WTC11 (cell line): ENCODE measurements around the gene FN3K. TPM values are rescaled to one million over a fixed set of nuclear protein-coding genes. Genes with fewer than 3 reads are reported as not detected.

Experiments used
- ATAC-seq: fragments of 200-7000 bp; cut with Tn5 transposase; 2 replicates; pipeline ENCODE4 v1.10.0; 2021; ENCODE audit warnings: mild to moderate bottlenecking, moderate library complexity
- CTCF ChIA-PET: fragments of 300-600 bp; sonication (Branson Sonifier 250); formaldehyde crosslinking; loops from one replicate; lab custom pipeline; 2021; ENCODE audit warnings: antibody characterized with exemption; lab: Charles Lee
- POLR2A ChIA-PET: fragments of 350-600 bp; sonication (Branson Sonifier 250); formaldehyde crosslinking; loops from one replicate; lab custom pipeline; 2021; ENCODE audit warnings: antibody characterized with exemption; lab: Charles Lee
- DNase-seq: peaks from one replicate; pipeline ENCODE4 v3.0.0; 2021; ENCODE audit warnings: low spot score
- H3K27ac Mint-ChIP-seq: 2 replicates; pipeline ENCODE4 v1.8.0; 2021; ENCODE audit warnings: mixed read lengths
- H3K27me3 Mint-ChIP-seq: 2 replicates; pipeline ENCODE4 v1.8.0; 2021; ENCODE audit warnings: low read depth, mild to moderate bottlenecking, moderate library complexity, mixed read lengths
- H3K36me3 Mint-ChIP-seq: 2 replicates; pipeline ENCODE4 v1.8.0; 2021; ENCODE audit warnings: mixed read lengths
- H3K4me1 Mint-ChIP-seq: 2 replicates; pipeline ENCODE4 v1.8.0; 2022; ENCODE audit warnings: mixed read lengths
- H3K4me3 Mint-ChIP-seq: 2 replicates; pipeline ENCODE4 v1.8.0; 2021; ENCODE audit warnings: mild to moderate bottlenecking, moderate library complexity, mixed read lengths
- H3K9me3 Mint-ChIP-seq: 2 replicates; pipeline ENCODE4 v1.8.0; 2021; ENCODE audit warnings: mixed read lengths
- CREB1 ChIP-seq: sonication (generic); formaldehyde crosslinking; IDR thresholded peaks from 2 replicates; pipeline ENCODE4 v1.8.0; 2023; ENCODE audit warnings: mild to moderate bottlenecking, missing genetic modification reagents
- E2F5 ChIP-seq: sonication (generic); formaldehyde crosslinking; IDR thresholded peaks from 2 replicates; pipeline ENCODE4 v1.8.1; 2022; ENCODE audit warnings: mild to moderate bottlenecking, moderate library complexity, missing genetic modification reagents
- MAX ChIP-seq: sonication (generic); formaldehyde crosslinking; IDR thresholded peaks from 2 replicates; pipeline ENCODE4 v1.8.0; 2022; ENCODE audit warnings: mild to moderate bottlenecking, missing genetic modification reagents
- MLX ChIP-seq: sonication (generic); formaldehyde crosslinking; IDR thresholded peaks from 2 replicates; pipeline ENCODE4 v1.8.1; 2023; ENCODE audit warnings: mild to moderate bottlenecking, missing genetic modification reagents, moderate library complexity
- MXD4 ChIP-seq: fragments of 250-450 bp; sonication (Bioruptor Pico); IDR thresholded peaks from 2 replicates; pipeline ENCODE4 v1.8.0; 2021; ENCODE audit warnings: mild to moderate bottlenecking, moderate library complexity, borderline replicate concordance
- NFATC4 ChIP-seq: fragments of 250-450 bp; sonication (Bioruptor Pico); IDR thresholded peaks from 2 replicates; pipeline ENCODE4 v1.9.0; 2021; ENCODE audit warnings: mild to moderate bottlenecking
- NFE2L1 ChIP-seq: sonication (generic); formaldehyde crosslinking; IDR thresholded peaks from 2 replicates; pipeline ENCODE4 v1.8.1; 2023; ENCODE audit warnings: missing genetic modification reagents
- NR1H2 ChIP-seq: sonication (generic); formaldehyde crosslinking; IDR thresholded peaks from 2 replicates; pipeline ENCODE4 v1.9.0; 2021; ENCODE audit warnings: mild to moderate bottlenecking, moderate library complexity, missing genetic modification reagents
- NR3C1 ChIP-seq: sonication (generic); formaldehyde crosslinking; conservative IDR thresholded peaks from 2 replicates; pipeline ENCODE4 v1.8.1; 2023; ENCODE audit warnings: low read depth, mild to moderate bottlenecking, missing genetic modification reagents
- TCF7 ChIP-seq: sonication (generic); formaldehyde crosslinking; IDR thresholded peaks from 2 replicates; pipeline ENCODE4 v1.8.0; 2022; ENCODE audit warnings: mild to moderate bottlenecking, low read depth, missing genetic modification reagents, moderate library complexity
- TEAD1 ChIP-seq: sonication (generic); formaldehyde crosslinking; IDR thresholded peaks from 2 replicates; pipeline ENCODE4 v1.8.0; 2022; ENCODE audit warnings: mild to moderate bottlenecking, missing genetic modification reagents
- TEAD4 ChIP-seq: sonication (generic); formaldehyde crosslinking; IDR thresholded peaks from 2 replicates; pipeline ENCODE4 v1.8.0; 2022; ENCODE audit warnings: mild to moderate bottlenecking, missing genetic modification reagents
- ZBTB21 ChIP-seq: sonication (generic); formaldehyde crosslinking; IDR thresholded peaks from 2 replicates; pipeline ENCODE4 v1.8.1; 2023; ENCODE audit warnings: mild to moderate bottlenecking, missing genetic modification reagents, borderline replicate concordance
- ZNF219 ChIP-seq: sonication (generic); formaldehyde crosslinking; IDR thresholded peaks from 2 replicates; pipeline ENCODE4 v1.8.0; 2023; ENCODE audit warnings: missing genetic modification reagents, mild to moderate bottlenecking, borderline replicate concordance
- total RNA-seq: library from RNA; stranded (reverse); gene quantifications from 3 replicates; pipeline ENCODE4 v1.2.3, GENCODE V29; 2021
- TF ChIP-seq, protein P1 (sequence below): fragments of 250-450 bp; sonication (Bioruptor Pico); IDR thresholded peaks from 2 replicates; pipeline ENCODE4 v1.8.0; 2021; ENCODE audit warnings: mild to moderate bottlenecking
- TF ChIP-seq, protein P2 (sequence below): sonication (generic); formaldehyde crosslinking; IDR thresholded peaks from 2 replicates; pipeline ENCODE4 v1.8.1; 2022; ENCODE audit warnings: low read depth, mild to moderate bottlenecking, moderate library complexity, missing genetic modification reagents, borderline replicate concordance
- TF ChIP-seq, protein P3 (sequence below): fragments of 250-450 bp; sonication (Bioruptor Pico); IDR thresholded peaks from 2 replicates; pipeline ENCODE4 v1.9.0; 2021; ENCODE audit warnings: mild to moderate bottlenecking

FN3K gene
- total RNA-seq, 1 experiment from 2014 or later = 19.3 TPM

DNA sequence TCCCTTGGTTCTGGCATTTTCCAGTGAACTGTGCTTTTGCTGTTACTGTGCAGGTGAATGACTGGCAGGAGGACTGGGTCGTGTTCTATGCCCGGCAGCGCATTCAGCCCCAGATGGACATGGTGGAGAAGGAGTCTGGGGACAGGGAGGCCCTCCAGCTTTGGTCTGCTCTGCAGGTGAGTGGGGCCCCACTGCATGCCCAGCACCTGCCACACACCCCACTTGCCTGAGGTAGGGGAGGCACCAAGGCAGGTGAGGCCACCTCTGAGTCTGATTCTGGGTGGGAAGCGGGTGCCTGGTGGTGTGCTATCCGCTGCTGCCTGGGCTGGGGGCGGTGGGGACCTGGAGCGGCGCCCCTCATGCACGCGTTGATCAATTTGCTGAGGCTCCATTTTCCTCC lies 9.0 kb upstream of the FN3K start:
- no peak for ATAC-seq
- Mint-ChIP-seq H3K4me3 (no peak overlapping the region), H3K27me3 (no peaks in the 10 kb centered on the region), H3K36me3 (peaks cover 26% of the 10 kb centered on the region), H3K27ac (no peak overlapping the region), H3K4me1 (no peaks in the 10 kb centered on the region), H3K9me3 (no peaks in the 10 kb centered on the region)
- TF ChIP-seq, protein P1, sequence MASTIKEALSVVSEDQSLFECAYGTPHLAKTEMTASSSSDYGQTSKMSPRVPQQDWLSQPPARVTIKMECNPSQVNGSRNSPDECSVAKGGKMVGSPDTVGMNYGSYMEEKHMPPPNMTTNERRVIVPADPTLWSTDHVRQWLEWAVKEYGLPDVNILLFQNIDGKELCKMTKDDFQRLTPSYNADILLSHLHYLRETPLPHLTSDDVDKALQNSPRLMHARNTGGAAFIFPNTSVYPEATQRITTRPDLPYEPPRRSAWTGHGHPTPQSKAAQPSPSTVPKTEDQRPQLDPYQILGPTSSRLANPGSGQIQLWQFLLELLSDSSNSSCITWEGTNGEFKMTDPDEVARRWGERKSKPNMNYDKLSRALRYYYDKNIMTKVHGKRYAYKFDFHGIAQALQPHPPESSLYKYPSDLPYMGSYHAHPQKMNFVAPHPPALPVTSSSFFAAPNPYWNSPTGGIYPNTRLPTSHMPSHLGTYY = no peak
- TF ChIP-seq MXD4 (CRISPR knock-in tag) (no peak), NR1H2 (CRISPR knock-in tag) (no peak), MLX (no peak), NFATC4 (CRISPR knock-in tag) (no peak), TCF7 (CRISPR knock-in tag) (no peak), ZBTB21 (CRISPR knock-in tag) (no peak), NFE2L1 (CRISPR knock-in tag) (no peak), NR3C1 (CRISPR knock-in tag) (no peak)
- TF ChIP-seq, protein P2, sequence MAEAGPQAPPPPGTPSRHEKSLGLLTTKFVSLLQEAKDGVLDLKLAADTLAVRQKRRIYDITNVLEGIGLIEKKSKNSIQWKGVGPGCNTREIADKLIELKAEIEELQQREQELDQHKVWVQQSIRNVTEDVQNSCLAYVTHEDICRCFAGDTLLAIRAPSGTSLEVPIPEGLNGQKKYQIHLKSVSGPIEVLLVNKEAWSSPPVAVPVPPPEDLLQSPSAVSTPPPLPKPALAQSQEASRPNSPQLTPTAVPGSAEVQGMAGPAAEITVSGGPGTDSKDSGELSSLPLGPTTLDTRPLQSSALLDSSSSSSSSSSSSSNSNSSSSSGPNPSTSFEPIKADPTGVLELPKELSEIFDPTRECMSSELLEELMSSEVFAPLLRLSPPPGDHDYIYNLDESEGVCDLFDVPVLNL (CRISPR knock-in tag) = no peak
- ChIA-PET POLR2A (no interaction called here), CTCF (interaction anchor here (1.1 kb wide), 1 partner anchor 55 kb away, joined by 3 read pairs; no protein-coding TSS in a partner anchor)
- DNase-seq = no peak

- Mint-ChIP-seq H3K4me3 (no peak overlapping the region), H3K36me3 (peaks cover 26% of the 10 kb centered on the region), H3K27me3 (peaks cover 12% of the 10 kb centered on the region), H3K4me1 (no peaks in the 10 kb centered on the region), H3K27ac (no peak overlapping the region), H3K9me3 (peaks cover 8% of the 10 kb centered on the region)
- TF ChIP-seq, protein P3, sequence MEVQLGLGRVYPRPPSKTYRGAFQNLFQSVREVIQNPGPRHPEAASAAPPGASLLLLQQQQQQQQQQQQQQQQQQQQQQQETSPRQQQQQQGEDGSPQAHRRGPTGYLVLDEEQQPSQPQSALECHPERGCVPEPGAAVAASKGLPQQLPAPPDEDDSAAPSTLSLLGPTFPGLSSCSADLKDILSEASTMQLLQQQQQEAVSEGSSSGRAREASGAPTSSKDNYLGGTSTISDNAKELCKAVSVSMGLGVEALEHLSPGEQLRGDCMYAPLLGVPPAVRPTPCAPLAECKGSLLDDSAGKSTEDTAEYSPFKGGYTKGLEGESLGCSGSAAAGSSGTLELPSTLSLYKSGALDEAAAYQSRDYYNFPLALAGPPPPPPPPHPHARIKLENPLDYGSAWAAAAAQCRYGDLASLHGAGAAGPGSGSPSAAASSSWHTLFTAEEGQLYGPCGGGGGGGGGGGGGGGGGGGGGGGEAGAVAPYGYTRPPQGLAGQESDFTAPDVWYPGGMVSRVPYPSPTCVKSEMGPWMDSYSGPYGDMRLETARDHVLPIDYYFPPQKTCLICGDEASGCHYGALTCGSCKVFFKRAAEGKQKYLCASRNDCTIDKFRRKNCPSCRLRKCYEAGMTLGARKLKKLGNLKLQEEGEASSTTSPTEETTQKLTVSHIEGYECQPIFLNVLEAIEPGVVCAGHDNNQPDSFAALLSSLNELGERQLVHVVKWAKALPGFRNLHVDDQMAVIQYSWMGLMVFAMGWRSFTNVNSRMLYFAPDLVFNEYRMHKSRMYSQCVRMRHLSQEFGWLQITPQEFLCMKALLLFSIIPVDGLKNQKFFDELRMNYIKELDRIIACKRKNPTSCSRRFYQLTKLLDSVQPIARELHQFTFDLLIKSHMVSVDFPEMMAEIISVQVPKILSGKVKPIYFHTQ = no peak
- no peak for TF ChIP-seq CREB1 (CRISPR knock-in tag)
- no peak for TF ChIP-seq ZNF219 (CRISPR knock-in tag)
- no peak for TF ChIP-seq TEAD4 (CRISPR knock-in tag)
- CTCF ChIA-PET = interaction anchor here (1.5 kb wide), 1 partner anchor 50 kb away, joined by 4 read pairs; no protein-coding TSS in a partner anchor
- ATAC-seq (no peak; the same call in 1 of the 2 replicates), DNase-seq (no peak)
- POLR2A ChIA-PET = no interaction called here
Measured at GRCh38 chr17:82729479-82730260, 5.7 kb upstream of the FN3K start.

DNA sequence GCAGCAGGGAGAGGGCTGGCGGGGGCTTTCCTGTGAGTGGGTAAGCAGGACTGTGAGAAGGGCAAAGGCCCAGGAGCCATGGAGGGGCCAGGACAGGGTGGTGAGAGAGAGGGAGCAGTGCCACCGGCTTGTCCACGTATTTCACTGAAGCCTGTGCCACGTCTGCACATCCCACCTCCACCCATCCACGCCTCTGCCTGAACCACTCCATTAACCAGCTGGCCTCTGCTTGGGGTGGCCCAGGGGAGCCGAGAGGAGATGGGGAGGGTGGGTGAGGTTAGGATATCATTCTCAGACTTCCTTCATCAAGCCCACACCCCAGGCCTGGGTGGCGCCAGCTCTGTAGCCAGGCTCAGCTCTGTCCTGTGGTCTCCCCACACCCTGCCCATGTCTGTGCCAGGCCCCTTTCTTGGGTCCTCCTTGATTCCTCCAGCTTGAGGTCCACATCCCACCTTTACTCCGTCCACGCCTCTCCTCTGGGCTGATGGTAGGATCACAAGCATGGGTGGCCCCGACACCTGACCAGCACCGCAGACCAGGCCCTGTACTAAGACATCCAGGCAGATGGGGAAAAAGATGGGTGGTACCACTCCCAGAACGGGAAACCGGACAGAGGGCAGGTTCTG lies 3.2 kb upstream of the FN3K start:
- Mint-ChIP-seq H3K4me1 (peaks cover 4% of the 10 kb centered on the region; the same call in 1 of the 2 replicates), H3K27me3 (peaks cover 19% of the 10 kb centered on the region), H3K27ac (no peak overlapping the region), H3K36me3 (peaks cover 23% of the 10 kb centered on the region), H3K4me3 (no peak overlapping the region), H3K9me3 (peaks cover 8% of the 10 kb centered on the region)
- ChIA-PET CTCF (interaction anchor here (0.9 kb wide), 1 partner anchor 44 kb away, joined by 3 read pairs; no protein-coding TSS in a partner anchor), POLR2A (no interaction called here)
- ATAC-seq = no peak
- TF ChIP-seq TEAD1 (CRISPR knock-in tag) (no peak), TEAD4 (CRISPR knock-in tag) (no peak), E2F5 (no peak), MAX (CRISPR knock-in tag) (no peak)
- no peak for DNase-seq
